ENCODE results near the gene PROS1. TPM values are rescaled to one million over a fixed set of nuclear protein-coding genes. Genes with fewer than 3 reads are reported as not detected.

PROS1 gene
- total and polyA plus RNA-seq, 2 of the 8 experiments (the other 6 are each of a cell fraction or from before 2014, with no cell fraction given) = 0.65 to 2.5 TPM

DNA sequence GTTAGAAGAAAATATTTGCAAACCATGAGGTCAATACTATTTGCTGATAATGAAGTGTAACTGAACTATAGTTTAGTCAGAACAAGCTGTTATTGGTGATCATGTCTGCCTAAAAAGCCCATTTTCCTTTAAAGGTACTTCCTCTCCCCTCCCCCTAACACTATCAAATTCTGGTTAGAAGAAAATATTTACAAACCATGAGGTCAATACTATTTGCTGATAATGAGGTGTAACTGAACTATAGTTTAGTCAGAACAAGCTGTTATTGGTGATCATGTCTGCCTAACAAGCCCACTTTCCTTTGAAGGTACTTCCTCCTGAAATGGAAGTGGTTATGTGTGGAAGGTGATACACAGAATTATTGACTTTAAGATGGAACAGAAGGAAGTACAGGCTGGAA lies 46.9 kb downstream of the PROS1 start:
- Histone ChIP-seq H2AFZ (ENCODE audit: low read length) (no peak overlapping the region), H2BK20ac (ENCODE audit: low read length) (no peak overlapping the region), H2BK15ac (ENCODE audit: low read length) (no peak overlapping the region), H3K79me2 (ENCODE audit: control insufficient read depth in 1 of 2, insufficient read depth in 2 of 2, low read length in 2 of 2) (no peaks in the 10 kb centered on the region), H2BK120ac (replicated peaks; ENCODE audit: low read depth, low read length) (no peak overlapping the region), H3K4me1 (replicated peaks in 1 of 4; ENCODE audit: control insufficient read depth in 3 of 4, insufficient read depth in 4 of 4, low read length in 3 of 4) (no peaks in the 10 kb centered on the region), H4K8ac (ENCODE audit: extremely low read depth, insufficient read depth, low read length) (no peak overlapping the region), H3K23me2 (ENCODE audit: low read depth, low read length) (no peaks in the 10 kb centered on the region), H3K56ac (replicated peaks; ENCODE audit: insufficient read length, low read depth, low read length) (no peak overlapping the region), H3K36me3 (ENCODE audit: control insufficient read depth in 2 of 4, insufficient read depth in 4 of 4, low read length in 3 of 4) (no peaks in the 10 kb centered on the region), H4K5ac (ENCODE audit: insufficient read length, low read depth, low read length) (no peak overlapping the region), H3K79me1 (ENCODE audit: low read depth, low read length) (no peaks in the 10 kb centered on the region), H3K4me3 (ENCODE audit: extremely low read depth in 1 of 4, insufficient read depth in 2 of 4, low read depth in 3 of 4, low read length in 4 of 4) (no peak overlapping the region), H2BK5ac (ENCODE audit: low read depth, low read length) (no peak overlapping the region), H3K9ac (replicated peaks in 1 of 4; ENCODE audit: extremely low read depth in 1 of 4, low read depth in 3 of 4, low read length in 3 of 4) (no peak overlapping the region), H3K14ac (ENCODE audit: insufficient read length) (no peak overlapping the region), H3K4me2 (ENCODE audit: insufficient read depth in 1 of 2, low read depth in 2 of 2, low read length in 2 of 2) (no peak overlapping the region), H3K9me3 (ENCODE audit: insufficient read depth in 2 of 2, low read depth in 1 of 2, low read length in 1 of 2) (peaks cover 14 to 28% of the 10 kb centered on the region in 2 experiments; a peak in 3 of 4 replicates), H4K91ac (replicated peaks; ENCODE audit: insufficient read length, low read length) (no peak overlapping the region), H3K27ac (ENCODE audit: low read depth, low read length) (no peak overlapping the region), H3K27me3 (replicated peaks in 1 of 4; ENCODE audit: control insufficient read depth in 3 of 4, extremely low read depth in 1 of 4, insufficient read depth in 3 of 4, low read length in 3 of 4) (no peaks in the 10 kb centered on the region), H2BK12ac (ENCODE audit: low read depth, low read length) (no peak overlapping the region), H4K20me1 (replicated peaks in 1 of 2; ENCODE audit: control insufficient read depth in 1 of 2, insufficient read depth in 2 of 2, low read length in 2 of 2) (no peaks in the 10 kb centered on the region), H2AK5ac (ENCODE audit: low read depth, low read length) (no peak overlapping the region), H3K18ac (ENCODE audit: extremely low read depth, low read length) (no peak overlapping the region), H3K23ac (ENCODE audit: insufficient read length) (no peak overlapping the region), H3K4ac (replicated peaks; ENCODE audit: insufficient read length, low read depth, low read length) (no peak overlapping the region)
- CTCF ChIA-PET (ENCODE audit: partially characterized antibody) = no interaction called here
- no peak for FAIRE-seq
- no peak for DNase-seq (ENCODE audit: low read depth in 1 of 2, low spot score in 2 of 2)
- POLR2A ChIA-PET (ENCODE audit: partially characterized antibody) = no interaction called here
- TF ChIP-seq TAF7 (optimal IDR thresholded peaks at IDR 0.05; ENCODE audit: borderline replicate concordance, low read depth, low read length) = no peak
- no peak for TF ChIP-seq NANOG (IDR thresholded peaks at IDR 0.05; ENCODE audit: insufficient read depth, low read depth, low read length, poor library complexity, severe bottlenecking)
- no peak for TF ChIP-seq ZNF274 (IDR thresholded peaks at IDR 0.05; ENCODE audit: borderline replicate concordance, extremely low read depth, low read length)
- no peak for TF ChIP-seq POLR2AphosphoS5 (IDR thresholded peaks at IDR 0.05; ENCODE audit: low read depth, low read length)
- TF ChIP-seq SP1 (IDR thresholded peaks at IDR 0.05; ENCODE audit: low read depth, low read length) = no peak
- TF ChIP-seq RNF2 (IDR thresholded peaks at IDR 0.05; ENCODE audit: borderline replicate concordance, low read depth, low read length, missing control alignments, poor library complexity, severe bottlenecking) = no peak
- no peak for TF ChIP-seq SIRT6 (IDR thresholded peaks at IDR 0.05; ENCODE audit: low read length)
- TF ChIP-seq ASH2L (IDR thresholded peaks at IDR 0.05; ENCODE audit: low read length) = no peak
- no peak for TF ChIP-seq SUZ12 (IDR thresholded peaks at IDR 0.05; ENCODE audit: low read length)
- no peak for TF ChIP-seq BRCA1 (IDR thresholded peaks at IDR 0.05; ENCODE audit: low read depth, low read length)
